A549 (cell line): ENCODE data around the gene PPFIA2.

Source experiments
- BCL3 ChIP-seq: fragments of >200 bp; sonication (Bioruptor Twin); formaldehyde crosslinking; IDR thresholded peaks from 3 replicates; pipeline ENCODE4 v1.6.1; 2016
- CTCF ChIP-seq: fragments of >200 bp; sonication (Bioruptor Twin); formaldehyde crosslinking; IDR thresholded peaks from 3 replicates; pipeline ENCODE4 v1.5.1; 2016
- PBX3 ChIP-seq: IDR thresholded peaks from 2 replicates; pipeline ENCODE4 v1.6.1; 2012

- TF ChIP-seq PBX3 (no peak), CTCF (no peak), BCL3 (no peak)
These were observed 537.5 kb downstream of the PPFIA2 start for GRCh38 chr12:81221681-81222080.
